DND-41 (cell line): Measurements from ENCODE around the gene MRPL14.

ENCODE experiments used
- ATAC-seq: fragments of 200-7000 bp; cut with Tn5 transposase; 3 replicates; pipeline ENCODE4 v1.9.1; 2021; ENCODE audit warnings: low read depth; ENCODE audit not compliant: insufficient read depth
- DNase-seq: peaks from one replicate; pipeline ENCODE4 v3.0.0-alpha.2; 2020
- H2AFZ ChIP-seq: 2 replicates; pipeline ENCODE4 v1.6.0; 2012; ENCODE audit warnings: low read depth, low read length
- H3K27ac ChIP-seq: 2 replicates; pipeline ENCODE4 v1.5.1; 2012; ENCODE audit warnings: low read length, inconsistent platforms
- H3K27me3 ChIP-seq: fragments of 200-600 bp; sonication (generic); 2 replicates; pipeline ENCODE4 v1.6.0; 2012; ENCODE audit warnings: low read length, mild to moderate bottlenecking, inconsistent platforms; ENCODE audit not compliant: insufficient read depth, poor library complexity
- H3K36me3 ChIP-seq: 2 replicates; pipeline ENCODE4 v1.5.1; 2012; ENCODE audit warnings: low read length, inconsistent platforms; ENCODE audit not compliant: insufficient read depth
- H3K4me1 ChIP-seq: 2 replicates; pipeline ENCODE4 v1.5.1; 2012; ENCODE audit warnings: mild to moderate bottlenecking, low read length; ENCODE audit not compliant: insufficient read depth
- H3K4me2 ChIP-seq: 2 replicates; pipeline ENCODE4 v1.6.0; 2012; ENCODE audit warnings: mild to moderate bottlenecking, moderate library complexity, low read length, inconsistent platforms; ENCODE audit not compliant: insufficient read depth
- H3K4me3 ChIP-seq, 2 experiments: fragments of 200-600 bp in 1 of 2; shearing (Covaris generic) in 1 of 2; 2 replicates each; pipeline ENCODE4 v1.5.1; 2012 to 2016; ENCODE audit warnings: inconsistent platforms in 2 of 2, low read length in 2 of 2, mild to moderate bottlenecking in 2 of 2, low read depth in 1 of 2, moderate library complexity in 1 of 2
- H3K79me2 ChIP-seq: 2 replicates; pipeline ENCODE4 v1.6.0; 2012; ENCODE audit warnings: low read length, inconsistent platforms; ENCODE audit not compliant: insufficient read depth
- H3K9ac ChIP-seq: 2 replicates; pipeline ENCODE4 v1.6.0; 2012; ENCODE audit warnings: low read depth, mild to moderate bottlenecking, inconsistent platforms, low read length, moderate library complexity
- H3K9me3 ChIP-seq: 2 replicates; pipeline ENCODE4 v1.5.1; 2012; ENCODE audit warnings: low read length, moderate library complexity, mild to moderate bottlenecking, inconsistent platforms; ENCODE audit not compliant: insufficient read depth, severe bottlenecking
- H4K20me1 ChIP-seq: 2 replicates; pipeline ENCODE4 v1.6.0; 2012; ENCODE audit warnings: low read length; ENCODE audit not compliant: insufficient read depth
- CTCF ChIP-seq: IDR thresholded peaks from 2 replicates; pipeline ENCODE4 v1.5.1; 2012; ENCODE audit warnings: borderline replicate concordance, low read length, moderate library complexity, mild to moderate bottlenecking; ENCODE audit not compliant: poor library complexity, severe bottlenecking; ENCODE audit errors: extremely low read depth
- EZH2 ChIP-seq: IDR thresholded peaks from 3 replicates; pipeline ENCODE4 v1.6.1; 2012; ENCODE audit warnings: borderline replicate concordance, low read depth, mild to moderate bottlenecking, moderate library complexity, low read length, inconsistent platforms; ENCODE audit not compliant: severe bottlenecking

The MRPL14 gene

GRCh38 chr6:44086931-44087574 lies 40.2 kb downstream of the MRPL14 start:
- no peak overlapping the region for H3K27ac ChIP-seq
- no peak for ATAC-seq
- H3K9me3 ChIP-seq, result no peaks in the 10 kb centered on the region
- no peak overlapping the region for H3K4me3 ChIP-seq
- no peak overlapping the region for H3K9ac ChIP-seq
- H3K36me3 ChIP-seq, result peaks cover 5% of the 10 kb centered on the region; the same call in 1 of the 2 replicates
- no peaks in the 10 kb centered on the region for H3K79me2 ChIP-seq
- H4K20me1 ChIP-seq, result peaks cover 10% of the 10 kb centered on the region
- no peak for TF ChIP-seq EZH2
- no peak for TF ChIP-seq CTCF
- no peaks in the 10 kb centered on the region for H3K27me3 ChIP-seq
- H3K4me1 ChIP-seq, result no peaks in the 10 kb centered on the region
- no peak overlapping the region for H2AFZ ChIP-seq
- DNase-seq, result no peak
- H3K4me2 ChIP-seq, result no peak overlapping the region

DNA sequence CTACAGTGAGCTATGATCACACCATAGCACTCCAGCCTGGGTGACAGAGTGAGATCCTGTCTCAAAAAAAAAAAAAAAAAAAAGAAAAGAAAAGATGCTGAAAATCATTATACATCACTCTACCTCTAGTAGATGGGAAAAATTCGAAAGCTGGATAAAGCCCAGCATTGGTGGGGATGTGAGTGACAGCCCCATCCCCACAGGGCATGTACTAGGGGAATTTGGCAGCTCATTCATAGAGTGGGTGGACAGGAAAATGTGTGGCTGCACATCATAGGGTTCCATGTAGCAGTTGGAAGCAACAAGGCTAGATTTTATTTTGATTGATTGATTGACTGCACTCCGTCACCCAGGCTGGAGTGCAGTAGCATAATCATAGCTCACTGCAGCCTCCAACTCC lies 42.0 kb downstream of the MRPL14 start:
- Histone ChIP-seq H3K27ac (no peak overlapping the region), H3K79me2 (no peaks in the 10 kb centered on the region), H3K9ac (no peak overlapping the region), H3K4me2 (no peak overlapping the region), H4K20me1 (peaks cover 10% of the 10 kb centered on the region), H3K4me1 (no peaks in the 10 kb centered on the region), H3K36me3 (peaks cover 5% of the 10 kb centered on the region; the same call in 1 of the 2 replicates), H2AFZ (no peak overlapping the region), H3K9me3 (no peaks in the 10 kb centered on the region), H3K4me3 (no peak overlapping the region), H3K27me3 (no peaks in the 10 kb centered on the region)
- no peak for TF ChIP-seq EZH2
- TF ChIP-seq CTCF, result no peak
- ATAC-seq (no peak), DNase-seq (no peak)

DNA sequence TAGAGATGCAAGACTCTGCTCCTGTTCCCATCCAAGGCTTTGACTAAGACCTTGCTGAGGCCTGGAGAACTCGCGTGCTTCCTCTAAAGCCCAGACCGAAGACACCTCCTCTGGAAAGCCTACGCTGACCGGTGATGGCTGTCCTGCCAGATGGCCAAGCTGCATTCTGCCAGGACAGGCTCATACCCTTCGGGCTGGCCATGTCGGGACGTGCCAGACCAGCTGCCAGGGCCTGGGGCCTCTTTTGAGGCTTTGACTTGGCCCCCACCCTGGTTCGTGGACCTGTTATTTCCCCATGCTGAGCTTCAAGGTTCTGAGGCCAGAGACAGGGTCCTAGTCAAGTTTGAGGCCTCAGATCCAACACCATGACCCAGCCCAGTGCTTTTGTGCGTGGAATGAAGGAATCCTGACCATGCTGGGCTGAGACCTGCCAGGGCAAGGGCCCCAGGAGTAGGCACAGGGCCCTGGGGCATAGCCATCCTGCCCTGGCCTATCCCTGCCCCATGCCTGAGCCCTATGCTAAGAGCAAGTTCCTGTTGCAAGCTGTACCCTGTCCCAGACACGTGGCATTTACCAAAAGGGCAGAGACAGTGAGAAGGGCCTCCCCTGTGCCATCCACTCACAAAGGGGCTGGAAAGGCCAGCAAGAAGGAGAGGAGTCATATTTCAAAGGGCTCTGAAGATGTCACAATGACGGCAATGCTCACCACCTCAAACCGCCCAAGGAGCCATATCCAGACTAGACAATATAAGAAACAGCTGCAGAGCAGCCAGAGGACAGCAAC lies 42.8 kb downstream of the MRPL14 start:
- Histone ChIP-seq H3K4me3 (no peak overlapping the region), H3K27ac (no peak overlapping the region), H3K9me3 (no peaks in the 10 kb centered on the region), H2AFZ (no peak overlapping the region), H3K79me2 (no peaks in the 10 kb centered on the region), H3K27me3 (no peaks in the 10 kb centered on the region), H3K9ac (no peak overlapping the region), H3K4me2 (no peak overlapping the region), H3K36me3 (peaks cover 3% of the 10 kb centered on the region; the same call in 1 of the 2 replicates), H3K4me1 (no peaks in the 10 kb centered on the region), H4K20me1 (peaks cover 10% of the 10 kb centered on the region)
- no peak for TF ChIP-seq CTCF
- no peak for TF ChIP-seq EZH2
- ATAC-seq (peak; percentile 72), DNase-seq (peak; percentile 34)
